PFSK-1 (cell line): ENCODE data around the gene TRPM3.

Experiments used
- FOXP2 ChIP-seq: optimal IDR thresholded peaks from 2 replicates; pipeline ENCODE3; 2011; ENCODE audit warnings: borderline replicate concordance, control low read depth, inconsistent platforms; ENCODE audit not compliant: insufficient read depth; ENCODE audit errors: extremely low read length, extremely low read depth
- POLR2AphosphoS5 ChIP-seq: IDR thresholded peaks from 2 replicates; pipeline ENCODE4 v1.6.1; 2012; ENCODE audit warnings: low read depth, mild to moderate bottlenecking, control low read depth, low read length, moderate library complexity
- REST ChIP-seq, 2 experiments: IDR thresholded peaks; 2 replicates each; pipeline versions ENCODE4 v1.6.1 to v1.8.0; 2011 to 2012; ENCODE audit warnings: low read depth in 2 of 2, low read length in 2 of 2, control low read depth in 1 of 2, inconsistent platforms in 1 of 2, mild to moderate bottlenecking in 1 of 2, moderate library complexity in 1 of 2; ENCODE audit not compliant: insufficient read depth in 1 of 2
- SIN3A ChIP-seq: IDR thresholded peaks from 2 replicates; pipeline ENCODE4 v1.6.1; 2012; ENCODE audit warnings: mild to moderate bottlenecking, low read length, moderate library complexity, borderline replicate concordance; ENCODE audit not compliant: insufficient read depth
- TAF1 ChIP-seq: IDR thresholded peaks from 2 replicates; pipeline ENCODE4 v1.6.1; 2012; ENCODE audit warnings: low read length, control low read depth, borderline replicate concordance; ENCODE audit not compliant: insufficient read depth

TRPM3 gene

GRCh38 chr9:70556771-70557170 lies 564.6 kb downstream of the TRPM3 start:
- TF ChIP-seq POLR2AphosphoS5 (no peak), FOXP2 (no peak), TAF1 (no peak), SIN3A (no peak), REST (IDR thresholded peaks at IDR 0.05; ENCODE audit: insufficient read depth in 1 of 2, low read depth in 2 of 2, low read length in 2 of 2) (no peak)

DNA sequence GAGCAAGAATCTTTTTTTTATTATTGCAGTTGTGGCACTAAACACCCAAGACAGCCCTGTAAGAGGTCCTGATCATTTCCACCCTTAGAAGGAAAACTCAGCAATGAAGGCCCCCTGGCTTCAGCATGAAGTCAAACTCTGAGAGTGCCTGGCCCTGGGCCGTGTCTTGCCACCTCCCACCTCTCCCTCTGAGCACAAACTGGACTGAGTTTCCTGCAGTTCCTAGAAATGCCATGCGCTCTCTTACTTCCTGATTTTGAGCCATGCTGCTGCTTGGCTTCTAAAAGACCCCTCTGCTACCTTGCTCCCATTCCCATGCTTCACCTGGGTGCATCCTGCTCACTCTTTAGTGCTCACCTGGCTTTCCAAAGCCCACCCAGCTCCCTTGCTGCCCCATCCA lies 566.5 kb downstream of the TRPM3 start:
- TF ChIP-seq TAF1 (no peak), POLR2AphosphoS5 (no peak), FOXP2 (no peak), REST (IDR thresholded peaks at IDR 0.05; ENCODE audit: insufficient read depth in 1 of 2, low read depth in 2 of 2, low read length in 2 of 2) (no peak), SIN3A (no peak)

GRCh38 chr9:70553707-70554673 lies 567.4 kb downstream of the TRPM3 start:
- TF ChIP-seq POLR2AphosphoS5, result no peak
- no peak for TF ChIP-seq SIN3A
- TF ChIP-seq REST (IDR thresholded peaks at IDR 0.05; ENCODE audit: insufficient read depth in 1 of 2, low read depth in 2 of 2, low read length in 2 of 2), result no peak
- TF ChIP-seq TAF1, result no peak
- TF ChIP-seq FOXP2, result no peak

DNA sequence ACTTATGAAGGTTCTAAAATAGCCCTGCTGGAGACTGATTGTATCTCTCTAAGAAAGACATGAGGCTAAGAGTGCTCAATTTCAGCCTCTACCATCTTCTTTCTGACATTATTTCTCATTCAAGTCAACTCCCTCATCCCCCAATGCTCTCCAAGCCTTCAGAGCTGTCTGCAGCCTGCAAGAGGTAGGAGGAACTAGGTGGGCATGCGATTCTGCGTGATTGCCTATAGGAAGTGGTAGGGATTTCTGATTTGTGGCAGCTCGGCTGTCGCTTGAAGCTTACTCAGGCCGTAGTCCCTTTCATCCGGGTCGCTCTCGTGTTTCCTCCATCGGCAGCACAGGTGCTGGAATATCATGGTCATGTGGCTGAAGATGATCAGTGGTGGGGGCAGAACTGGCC lies 568.9 kb downstream of the TRPM3 start:
- TF ChIP-seq FOXP2 (no peak), REST (IDR thresholded peaks at IDR 0.05; ENCODE audit: insufficient read depth in 1 of 2, low read depth in 2 of 2, low read length in 2 of 2) (no peak), TAF1 (no peak), POLR2AphosphoS5 (no peak), SIN3A (no peak)

- TF ChIP-seq FOXP2 (no peak), REST (IDR thresholded peaks at IDR 0.05; ENCODE audit: insufficient read depth in 1 of 2, low read depth in 2 of 2, low read length in 2 of 2) (no peak), SIN3A (no peak), POLR2AphosphoS5 (no peak), TAF1 (no peak)
Measured at GRCh38 chr9:70551801-70552200, 569.6 kb downstream of the TRPM3 start.
